ENCODE data around the gene CADPS2.

- TF ChIP-seq EZH2 (IDR thresholded peaks at IDR 0.05; ENCODE audit: borderline replicate concordance, low read length) = no peak
- TF ChIP-seq CTCF (IDR thresholded peaks at IDR 0.05; ENCODE audit: low read length) = no peak
Measured at GRCh38 chr7:122364761-122365280, 521.4 kb downstream of the CADPS2 start.
